Astrocyte (in vitro differentiated cells and primary cell): ENCODE measurements around the gene ULBP1. TPM values are rescaled to one million over a fixed set of nuclear protein-coding genes. Genes with fewer than 3 reads are reported as not detected.
"Not testable (repeated sequence)": the region's sequence is repeated elsewhere in the genome, so short reads cannot be mapped to it uniquely, and the experiment has no call there.

Experiments
- DNase-seq: peaks from one replicate; pipeline ENCODE4 v3.0.0-alpha.2; 2010; ENCODE audit warnings: low read depth
- FAIRE-seq: peaks from 2 replicates; lab custom pipeline; 2011; peaks lifted over from hg19 to GRCh38; lab: Jason Lieb, UNC
- H2AFZ ChIP-seq: 2 replicates; pipeline ENCODE4 v1.6.0; 2012; ENCODE audit warnings: low read depth, low read length, inconsistent platforms
- H3K27ac ChIP-seq: 2 replicates; pipeline ENCODE4 v1.5.1; 2011; ENCODE audit warnings: low read depth, low read length, inconsistent platforms
- H3K27me3 ChIP-seq: 2 replicates; pipeline ENCODE4 v1.6.0; 2011; ENCODE audit warnings: low read length, inconsistent platforms; ENCODE audit not compliant: insufficient read depth
- H3K36me3 ChIP-seq: 2 replicates; pipeline ENCODE4 v1.5.1; 2011; ENCODE audit warnings: low read length, inconsistent platforms; ENCODE audit not compliant: insufficient read depth
- H3K4me1 ChIP-seq: 2 replicates; pipeline ENCODE4 v1.5.1; 2011; ENCODE audit warnings: low read length, inconsistent platforms; ENCODE audit not compliant: insufficient read depth
- H3K4me2 ChIP-seq: 2 replicates; pipeline ENCODE4 v1.6.0; 2012; ENCODE audit warnings: low read length, inconsistent platforms
- H3K4me3 ChIP-seq: 2 replicates; pipeline ENCODE4 v1.5.1; 2011; ENCODE audit warnings: low read depth, mild to moderate bottlenecking, low read length, inconsistent platforms; ENCODE audit not compliant: insufficient read depth
- H3K79me2 ChIP-seq: 2 replicates; pipeline ENCODE4 v1.6.0; 2012; ENCODE audit warnings: mild to moderate bottlenecking, low read length, inconsistent platforms; ENCODE audit not compliant: insufficient read depth
- H3K9ac ChIP-seq: 2 replicates; pipeline ENCODE4 v1.6.0; 2012; ENCODE audit warnings: mild to moderate bottlenecking, low read length, inconsistent platforms
- H3K9me3 ChIP-seq: 2 replicates; pipeline ENCODE4 v1.5.1; 2012; ENCODE audit warnings: low read depth, mild to moderate bottlenecking, low read length, inconsistent platforms; ENCODE audit not compliant: insufficient read depth
- H4K20me1 ChIP-seq: 2 replicates; pipeline ENCODE4 v1.6.0; 2012; ENCODE audit warnings: low read length, inconsistent platforms; ENCODE audit not compliant: insufficient read depth
- H3K27ac Mint-ChIP-seq: one replicate; pipeline ENCODE4 v1.8.0; 2021; ENCODE audit warnings: mild to moderate bottlenecking, mixed read lengths; ENCODE audit not compliant: unreplicated experiment
- H3K27me3 Mint-ChIP-seq: one replicate; pipeline ENCODE4 v1.8.0; 2021; ENCODE audit warnings: low read depth, mixed read lengths; ENCODE audit not compliant: unreplicated experiment
- H3K36me3 Mint-ChIP-seq: one replicate; pipeline ENCODE4 v1.8.0; 2021; ENCODE audit warnings: low read depth, mixed read lengths; ENCODE audit not compliant: unreplicated experiment
- H3K4me1 Mint-ChIP-seq: one replicate; pipeline ENCODE4 v1.8.0; 2021; ENCODE audit warnings: low read depth, mixed read lengths; ENCODE audit not compliant: unreplicated experiment
- H3K4me3 Mint-ChIP-seq: one replicate; pipeline ENCODE4 v1.8.0; 2021; ENCODE audit warnings: mild to moderate bottlenecking, moderate library complexity, mixed read lengths; ENCODE audit not compliant: unreplicated experiment
- H3K9me3 Mint-ChIP-seq: one replicate; pipeline ENCODE4 v1.8.0; 2021; ENCODE audit warnings: mild to moderate bottlenecking, mixed read lengths; ENCODE audit not compliant: unreplicated experiment
- CTCF ChIP-seq: IDR thresholded peaks from 2 replicates; pipeline ENCODE4 v1.5.1; 2011; ENCODE audit warnings: low read depth, mild to moderate bottlenecking, inconsistent platforms, low read length, moderate library complexity; ENCODE audit not compliant: insufficient read depth
- EZH2 ChIP-seq: IDR thresholded peaks from 2 replicates; pipeline ENCODE4 v1.6.1; 2012; ENCODE audit warnings: mild to moderate bottlenecking, low read length, inconsistent platforms; ENCODE audit not compliant: insufficient read depth
- total RNA-seq: library from RNA; stranded (reverse); gene quantifications from 2 replicates; pipeline ENCODE4 v1.2.1, GENCODE V29; 2021

Gene ULBP1
- total RNA-seq, 1 donor from 2014 or later: 7.4 TPM

GRCh38 chr6:149990661-149991471 is 27.1 kb downstream of the ULBP1 start:
- H3K27me3 ChIP-seq: peaks cover 87% of the 10 kb centered on the region
- DNase-seq (no peak), FAIRE-seq (no peak)
- H3K79me2 ChIP-seq: no peaks in the 10 kb centered on the region
- H3K4me2 ChIP-seq: peak overlapping the region; percentile 74
- peak overlapping the region; percentile 21 for H3K4me3 ChIP-seq
- TF ChIP-seq EZH2: peak; percentile 88
- TF ChIP-seq CTCF: no peak
- Mint-ChIP-seq H3K9me3 (peaks cover 35% of the 10 kb centered on the region), H3K4me1 (peaks cover 6% of the 10 kb centered on the region), H3K27ac (peak overlapping the region; percentile 10), H3K4me3 (peak overlapping the region; percentile 72), H3K36me3 (peaks cover 5% of the 10 kb centered on the region), H3K27me3 (peaks cover 95% of the 10 kb centered on the region)
- no peaks in the 10 kb centered on the region for H3K36me3 ChIP-seq
- H2AFZ ChIP-seq: peak overlapping the region; percentile 54
- H4K20me1 ChIP-seq: peaks cover 6% of the 10 kb centered on the region
- H3K9me3 ChIP-seq: peaks cover 18% of the 10 kb centered on the region
- H3K9ac ChIP-seq: no peak overlapping the region
- H3K4me1 ChIP-seq: peaks cover 9% of the 10 kb centered on the region
- H3K27ac ChIP-seq: no peak overlapping the region

GRCh38 chr6:149991472-149991795 is 27.7 kb downstream of the ULBP1 start:
- H3K4me1 ChIP-seq, DNase-seq, H3K79me2 ChIP-seq, H3K36me3 ChIP-seq, H3K36me3 Mint-ChIP-seq, H3K27ac Mint-ChIP-seq, H4K20me1 ChIP-seq, H2AFZ ChIP-seq, H3K4me3 ChIP-seq, FAIRE-seq, H3K27ac ChIP-seq, H3K9ac ChIP-seq: not testable (repeated sequence)
- H3K4me2 ChIP-seq: peak overlapping the region; percentile 74
- H3K27me3 Mint-ChIP-seq: peaks cover 94% of the 10 kb centered on the region
- peaks cover 11% of the 10 kb centered on the region for H3K4me1 Mint-ChIP-seq
- peaks cover 87% of the 10 kb centered on the region for H3K27me3 ChIP-seq
- peaks cover 31% of the 10 kb centered on the region for H3K9me3 Mint-ChIP-seq
- H3K4me3 Mint-ChIP-seq: peak overlapping the region; percentile 42
- peaks cover 18% of the 10 kb centered on the region for H3K9me3 ChIP-seq

GRCh38 chr6:149991838-149992237 is 28.1 kb downstream of the ULBP1 start:
- H3K4me2 ChIP-seq: no peak overlapping the region
- Mint-ChIP-seq H3K27me3 (peaks cover 93% of the 10 kb centered on the region), H3K9me3 (peaks cover 31% of the 10 kb centered on the region), H3K36me3 (peaks cover 5% of the 10 kb centered on the region), H3K4me1 (peaks cover 14% of the 10 kb centered on the region), H3K4me3 (no peak overlapping the region), H3K27ac (no peak overlapping the region)
- peaks cover 86% of the 10 kb centered on the region for H3K27me3 ChIP-seq
- no peaks in the 10 kb centered on the region for H3K79me2 ChIP-seq
- H3K4me3 ChIP-seq: no peak overlapping the region
- no peaks in the 10 kb centered on the region for H3K36me3 ChIP-seq
- FAIRE-seq (no peak), DNase-seq (no peak)
- no peak overlapping the region for H3K9ac ChIP-seq
- H4K20me1 ChIP-seq: peaks cover 6% of the 10 kb centered on the region
- no peak for TF ChIP-seq EZH2
- no peak for TF ChIP-seq CTCF
- no peak overlapping the region for H3K27ac ChIP-seq
- H2AFZ ChIP-seq: no peak overlapping the region
- peaks cover 9% of the 10 kb centered on the region for H3K4me1 ChIP-seq
- H3K9me3 ChIP-seq: peaks cover 18% of the 10 kb centered on the region
